Upper lobe of right lung (tissue), 1 donor: ENCODE results near the gene UCP2. TPM values are rescaled to one million over a fixed set of nuclear protein-coding genes. Genes with fewer than 3 reads are reported as not detected.

ENCODE experiments used
- ATAC-seq: fragments of 200-7000 bp; cut with Tn5 transposase; one replicate; pipeline ENCODE4 v1.9.1; 2020; ENCODE audit warnings: mild to moderate bottlenecking, moderate library complexity
- DNase-seq: peaks from one replicate; pipeline ENCODE4 v3.0.0-alpha.2; 2020
- H3K27ac ChIP-seq: fragments of 200-600 bp; one replicate; pipeline ENCODE4 v1.8.0; 2022
- H3K27me3 ChIP-seq: fragments of 200-600 bp; one replicate; pipeline ENCODE4 v1.8.0; 2022; ENCODE audit warnings: mild to moderate bottlenecking
- H3K36me3 ChIP-seq: fragments of 200-600 bp; one replicate; pipeline ENCODE4 v1.8.0; 2022
- H3K4me1 ChIP-seq: fragments of 200-600 bp; one replicate; pipeline ENCODE4 v1.8.0; 2022
- H3K4me3 ChIP-seq: fragments of 200-600 bp; one replicate; pipeline ENCODE4 v1.8.0; 2022; ENCODE audit warnings: mild to moderate bottlenecking
- H3K9me3 ChIP-seq: fragments of 200-600 bp; one replicate; pipeline ENCODE4 v1.8.0; 2022
- CTCF ChIP-seq: fragments of 200-600 bp; IDR thresholded peaks from one replicate; pipeline ENCODE4 v1.8.0; 2022; ENCODE audit warnings: antibody characterized with exemption
- intact Hi-C: fragments of 100-400 bp; cut with DNase I; formaldehyde crosslinking; loops from one replicate; pipeline ENCODE4 v1.11.0; 2022
- total RNA-seq: library from RNA; stranded (reverse); fragmentation: NEBNext Ultra II Directional; extraction: Animal tissue kit (Norgen Biotek cat#: 25700); gene quantifications from one replicate; pipeline ENCODE4 v1.2.1, GENCODE V29; 2021
- donor health status: DM: no; HTN: yes; CAD: no; lungs with severe emphysema.

Gene UCP2
- total RNA-seq, 1 donor from 2014 or later: 56.3 TPM

- DNase-seq: no peak
- Histone ChIP-seq H3K27me3 (no peaks in the 10 kb centered on the region), H3K4me1 (peaks cover 13% of the 10 kb centered on the region), H3K9me3 (no peaks in the 10 kb centered on the region), H3K4me3 (no peak overlapping the region), H3K36me3 (peaks cover 36% of the 10 kb centered on the region), H3K27ac (no peak overlapping the region)
- intact Hi-C loops: no loop called here
- TF ChIP-seq CTCF: no peak
- ATAC-seq: no peak
Measured at GRCh38 chr11:73972620-73973449, 9.8 kb downstream of the UCP2 start.

GRCh38 chr11:73972187-73972586 lies 10.5 kb downstream of the UCP2 start:
- Histone ChIP-seq H3K9me3 (no peaks in the 10 kb centered on the region), H3K4me3 (no peak overlapping the region), H3K27me3 (no peaks in the 10 kb centered on the region), H3K4me1 (peaks cover 13% of the 10 kb centered on the region), H3K36me3 (peaks cover 30% of the 10 kb centered on the region), H3K27ac (no peak overlapping the region)
- intact Hi-C loops: no loop called here
- TF ChIP-seq CTCF: no peak
- DNase-seq (no peak), ATAC-seq (no peak)

GRCh38 chr11:73971175-73971719 lies 11.4 kb downstream of the UCP2 start:
- DNase-seq (no peak), ATAC-seq (no peak)
- no peaks in the 10 kb centered on the region for H3K27me3 ChIP-seq
- no peak for TF ChIP-seq CTCF
- no peak overlapping the region for H3K27ac ChIP-seq
- H3K9me3 ChIP-seq: no peaks in the 10 kb centered on the region
- H3K4me3 ChIP-seq: no peak overlapping the region
- H3K36me3 ChIP-seq: peaks cover 20% of the 10 kb centered on the region
- H3K4me1 ChIP-seq: peaks cover 13% of the 10 kb centered on the region
- intact Hi-C loops: no loop called here

- Histone ChIP-seq H3K9me3 (no peaks in the 10 kb centered on the region), H3K27me3 (no peaks in the 10 kb centered on the region), H3K4me1 (peaks cover 13% of the 10 kb centered on the region), H3K4me3 (no peak overlapping the region), H3K36me3 (peaks cover 10% of the 10 kb centered on the region), H3K27ac (no peak overlapping the region)
- DNase-seq: no peak
- peak; percentile 4 for ATAC-seq
- intact Hi-C loops: no loop called here
- TF ChIP-seq CTCF: no peak
Measured at GRCh38 chr11:73969991-73970800, 12.4 kb downstream of the UCP2 start.

- intact Hi-C loops: no loop called here
- ATAC-seq: no peak
Measured at GRCh38 chr11:73969091-73969490, 13.6 kb downstream of the UCP2 start.

More at GRCh38 chr11:73969091-73969490, 13.6 kb downstream of the UCP2 start:
- TF ChIP-seq CTCF: no peak
- no peak for DNase-seq
- no peak overlapping the region for H3K4me3 ChIP-seq
- no peaks in the 10 kb centered on the region for H3K9me3 ChIP-seq
- H3K27ac ChIP-seq: no peak overlapping the region
- no peaks in the 10 kb centered on the region for H3K36me3 ChIP-seq
- H3K27me3 ChIP-seq: no peaks in the 10 kb centered on the region
- peaks cover 6% of the 10 kb centered on the region for H3K4me1 ChIP-seq
